Stimulated activated CD8-positive, alpha-beta memory T cell treated with anti-CD3 and anti-CD28 coated beads, Interleukin-7, amount 100 ng/mL, for 1 hour (primary cell): Measurements from ENCODE around the gene SMYD4.
"Not testable (repeated sequence)": the region's sequence is repeated elsewhere in the genome, so short reads cannot be mapped to it uniquely, and the experiment has no call there.

Experiments
- DNase-seq, 2 donors: peaks; one replicate each; pipeline ENCODE4 v3.0.0-alpha.2; 2020; ENCODE audit warnings: low read depth in 2 of 2

The SMYD4 gene

GRCh38 chr17:1829216-1829591 is 498 bp downstream of the SMYD4 start:
- no peak for DNase-seq

GRCh38 chr17:1820528-1821252 is 9.0 kb downstream of the SMYD4 start:
- no peak for DNase-seq

- no peak for DNase-seq
These were observed 16.6 kb downstream of the SMYD4 start for GRCh38 chr17:1813088-1813487.

- no peak for DNase-seq
These were observed 19.1 kb downstream of the SMYD4 start for GRCh38 chr17:1810450-1811103.

- DNase-seq, result not testable (repeated sequence)
These were observed 19.9 kb downstream of the SMYD4 start for GRCh38 chr17:1809815-1810214.

- DNase-seq, result no peak
These were observed 21.1 kb downstream of the SMYD4 start for GRCh38 chr17:1808644-1809043.

GRCh38 chr17:1807890-1808289 is 21.8 kb downstream of the SMYD4 start:
- DNase-seq, result no peak

GRCh38 chr17:1803280-1803679 is 26.4 kb downstream of the SMYD4 start:
- no peak for DNase-seq

- DNase-seq, result no peak
These were observed 27.3 kb downstream of the SMYD4 start for GRCh38 chr17:1802429-1802828.

GRCh38 chr17:1800712-1801111 is 29.0 kb downstream of the SMYD4 start:
- no peak for DNase-seq

GRCh38 chr17:1800240-1800639 is 29.5 kb downstream of the SMYD4 start:
- DNase-seq, result no peak

- not testable (repeated sequence) for DNase-seq
These were observed 31.9 kb downstream of the SMYD4 start for GRCh38 chr17:1797846-1798245.

GRCh38 chr17:1797323-1797722 is 32.4 kb downstream of the SMYD4 start:
- no peak for DNase-seq

- no peak for DNase-seq
These were observed 32.9 kb downstream of the SMYD4 start for GRCh38 chr17:1796800-1797199.

- DNase-seq, result no peak
These were observed 36.3 kb downstream of the SMYD4 start for GRCh38 chr17:1793447-1793806.

- DNase-seq, result no peak
These were observed 36.9 kb downstream of the SMYD4 start for GRCh38 chr17:1792495-1793446.

GRCh38 chr17:1789936-1790335 is 39.8 kb downstream of the SMYD4 start:
- no peak for DNase-seq

GRCh38 chr17:1787301-1787902 is 42.3 kb downstream of the SMYD4 start:
- no peak for DNase-seq

GRCh38 chr17:1786708-1787107 is 43.0 kb downstream of the SMYD4 start:
- no peak for DNase-seq

GRCh38 chr17:1785930-1786329 is 43.8 kb downstream of the SMYD4 start:
- no peak for DNase-seq

GRCh38 chr17:1783834-1784611 is 45.7 kb downstream of the SMYD4 start:
- DNase-seq, result no peak
